ENCODE results near the gene GPRC5B. TPM values are rescaled to one million over a fixed set of nuclear protein-coding genes. Genes with fewer than 3 reads are reported as not detected.

Gene GPRC5B
- total RNA-seq, 1 donor = 2.5 TPM

DNA sequence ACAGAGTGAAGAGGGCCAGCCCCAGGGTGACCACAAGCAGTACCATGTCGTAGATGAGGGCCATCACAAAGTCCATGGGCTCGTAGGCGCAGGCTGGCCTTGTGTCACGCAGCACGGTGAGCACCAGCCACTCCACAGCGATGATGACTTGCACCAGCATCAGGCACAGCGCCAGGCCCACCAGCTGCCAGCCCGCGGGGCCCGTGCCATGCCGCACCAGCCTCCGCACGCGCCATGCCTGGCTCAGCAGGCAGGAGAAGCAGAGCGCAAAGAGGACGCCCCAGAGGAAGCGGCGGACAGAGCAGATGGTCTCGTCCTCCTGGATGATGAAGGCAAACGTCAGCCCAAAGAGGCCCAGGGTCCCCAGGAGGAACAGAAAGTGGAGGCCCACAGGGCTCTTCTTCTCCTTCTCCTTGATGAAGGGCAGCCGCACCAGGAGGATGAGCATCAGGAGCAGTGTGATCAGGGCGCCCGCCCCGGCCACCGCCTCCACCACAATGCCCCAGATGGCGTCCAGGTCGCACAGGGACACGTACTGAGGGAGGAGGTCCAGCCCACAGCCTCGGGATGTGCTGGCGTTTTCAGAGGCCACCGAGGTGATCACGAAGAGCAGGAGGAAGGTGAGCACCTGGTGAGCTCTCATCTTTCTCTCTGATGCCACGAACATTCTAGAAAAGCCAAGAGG lies 12.3 kb downstream of the GPRC5B start:
- H3K4me3 ChIP-seq (ENCODE audit: insufficient read depth, low read length) = no peak overlapping the region
- no peaks in the 10 kb centered on the region for H4K20me1 ChIP-seq (ENCODE audit: insufficient read depth, low read length)
- DNase-seq (ENCODE audit: insufficient read length, low spot score, missing footprints) = no peak
- TF ChIP-seq, protein P1, sequence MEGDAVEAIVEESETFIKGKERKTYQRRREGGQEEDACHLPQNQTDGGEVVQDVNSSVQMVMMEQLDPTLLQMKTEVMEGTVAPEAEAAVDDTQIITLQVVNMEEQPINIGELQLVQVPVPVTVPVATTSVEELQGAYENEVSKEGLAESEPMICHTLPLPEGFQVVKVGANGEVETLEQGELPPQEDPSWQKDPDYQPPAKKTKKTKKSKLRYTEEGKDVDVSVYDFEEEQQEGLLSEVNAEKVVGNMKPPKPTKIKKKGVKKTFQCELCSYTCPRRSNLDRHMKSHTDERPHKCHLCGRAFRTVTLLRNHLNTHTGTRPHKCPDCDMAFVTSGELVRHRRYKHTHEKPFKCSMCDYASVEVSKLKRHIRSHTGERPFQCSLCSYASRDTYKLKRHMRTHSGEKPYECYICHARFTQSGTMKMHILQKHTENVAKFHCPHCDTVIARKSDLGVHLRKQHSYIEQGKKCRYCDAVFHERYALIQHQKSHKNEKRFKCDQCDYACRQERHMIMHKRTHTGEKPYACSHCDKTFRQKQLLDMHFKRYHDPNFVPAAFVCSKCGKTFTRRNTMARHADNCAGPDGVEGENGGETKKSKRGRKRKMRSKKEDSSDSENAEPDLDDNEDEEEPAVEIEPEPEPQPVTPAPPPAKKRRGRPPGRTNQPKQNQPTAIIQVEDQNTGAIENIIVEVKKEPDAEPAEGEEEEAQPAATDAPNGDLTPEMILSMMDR (IDR thresholded peaks at IDR 0.05; ENCODE audit: extremely low read depth, low read depth, low read length) = no peak
- H3K9me3 ChIP-seq (ENCODE audit: low read depth, low read length) = no peaks in the 10 kb centered on the region
- H3K79me2 ChIP-seq (ENCODE audit: insufficient read depth, low read length) = no peaks in the 10 kb centered on the region
- H3K4me2 ChIP-seq (ENCODE audit: insufficient read depth, low read length) = no peak overlapping the region
- H3K27me3 ChIP-seq (ENCODE audit: insufficient read depth, low read length) = no peaks in the 10 kb centered on the region
- no peak overlapping the region for H3K27ac ChIP-seq (ENCODE audit: low read depth, low read length)
- no peaks in the 10 kb centered on the region for H3K36me3 ChIP-seq (ENCODE audit: insufficient read depth, low read length)
- H2AFZ ChIP-seq (ENCODE audit: low read length) = no peak overlapping the region
- H3K4me1 ChIP-seq (ENCODE audit: insufficient read depth, low read length) = no peaks in the 10 kb centered on the region

DNA sequence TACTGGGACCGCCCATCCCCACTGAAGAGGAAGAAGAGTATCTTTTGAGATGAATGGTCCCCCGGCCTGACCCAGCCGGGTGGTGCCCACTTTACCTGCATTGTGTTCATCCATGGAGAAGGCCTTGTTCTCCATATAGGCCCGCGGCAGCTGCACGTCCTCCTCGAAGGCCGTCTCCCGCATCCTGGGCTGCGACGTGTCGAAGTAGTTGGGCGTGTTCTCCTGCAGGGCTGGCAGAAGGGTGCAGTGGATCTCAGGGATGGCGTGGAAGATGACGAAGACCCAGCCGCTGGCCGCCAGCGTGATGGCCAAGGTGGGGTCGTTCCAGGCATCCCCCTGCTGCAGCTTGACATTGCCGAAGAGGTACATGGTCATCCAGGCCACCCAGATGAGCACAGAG lies 12.9 kb downstream of the GPRC5B start:
- H3K36me3 ChIP-seq (ENCODE audit: insufficient read depth, low read length) = no peaks in the 10 kb centered on the region
- no peaks in the 10 kb centered on the region for H3K79me2 ChIP-seq (ENCODE audit: insufficient read depth, low read length)
- no peak overlapping the region for H2AFZ ChIP-seq (ENCODE audit: low read length)
- H3K4me2 ChIP-seq (ENCODE audit: insufficient read depth, low read length) = no peak overlapping the region
- no peaks in the 10 kb centered on the region for H4K20me1 ChIP-seq (ENCODE audit: insufficient read depth, low read length)
- H3K9me3 ChIP-seq (ENCODE audit: low read depth, low read length) = no peaks in the 10 kb centered on the region
- DNase-seq (ENCODE audit: insufficient read length, low spot score, missing footprints) = no peak
- TF ChIP-seq, protein P1 (IDR thresholded peaks at IDR 0.05; ENCODE audit: extremely low read depth, low read depth, low read length) = no peak
- H3K27ac ChIP-seq (ENCODE audit: low read depth, low read length) = no peak overlapping the region
- H3K4me3 ChIP-seq (ENCODE audit: insufficient read depth, low read length) = no peak overlapping the region
- H3K27me3 ChIP-seq (ENCODE audit: insufficient read depth, low read length) = no peaks in the 10 kb centered on the region
- H3K4me1 ChIP-seq (ENCODE audit: insufficient read depth, low read length) = no peaks in the 10 kb centered on the region

DNA sequence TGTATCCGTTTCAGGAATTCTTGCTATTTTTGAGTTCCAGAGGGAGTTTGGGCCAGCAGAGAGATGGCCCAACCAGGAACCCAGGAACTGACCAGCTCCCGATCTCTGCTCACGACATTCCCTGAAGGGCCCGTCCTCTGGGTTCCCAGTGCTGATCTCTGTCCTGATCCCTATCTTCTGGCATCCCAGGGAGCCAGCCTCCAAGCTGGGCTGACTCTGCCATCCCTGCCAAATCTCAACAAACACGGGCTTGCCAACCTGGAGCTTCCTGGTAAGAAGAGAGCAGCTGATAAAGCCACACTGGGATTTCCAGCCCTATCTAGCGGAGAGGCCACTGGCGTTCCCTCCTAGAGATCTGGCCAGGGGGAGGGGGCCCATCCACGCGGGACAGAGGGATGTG lies 16.2 kb downstream of the GPRC5B start:
- H3K36me3 ChIP-seq (ENCODE audit: insufficient read depth, low read length) = no peaks in the 10 kb centered on the region
- no peaks in the 10 kb centered on the region for H3K4me1 ChIP-seq (ENCODE audit: insufficient read depth, low read length)
- H4K20me1 ChIP-seq (ENCODE audit: insufficient read depth, low read length) = no peaks in the 10 kb centered on the region
- no peak overlapping the region for H2AFZ ChIP-seq (ENCODE audit: low read length)
- H3K9me3 ChIP-seq (ENCODE audit: low read depth, low read length) = no peaks in the 10 kb centered on the region
- peak; percentile 83 for DNase-seq (ENCODE audit: insufficient read length, low spot score, missing footprints)
- H3K27ac ChIP-seq (ENCODE audit: low read depth, low read length) = no peak overlapping the region
- TF ChIP-seq, protein P1 (IDR thresholded peaks at IDR 0.05; ENCODE audit: extremely low read depth, low read depth, low read length) = no peak
- H3K4me2 ChIP-seq (ENCODE audit: insufficient read depth, low read length) = no peak overlapping the region
- no peak overlapping the region for H3K4me3 ChIP-seq (ENCODE audit: insufficient read depth, low read length)
- no peaks in the 10 kb centered on the region for H3K79me2 ChIP-seq (ENCODE audit: insufficient read depth, low read length)
- H3K27me3 ChIP-seq (ENCODE audit: insufficient read depth, low read length) = no peaks in the 10 kb centered on the region

GRCh38 chr16:19864566-19864965 lies 20.1 kb downstream of the GPRC5B start:
- H3K36me3 ChIP-seq (ENCODE audit: insufficient read depth, low read length) = no peaks in the 10 kb centered on the region
- H3K4me2 ChIP-seq (ENCODE audit: insufficient read depth, low read length) = no peak overlapping the region
- no peaks in the 10 kb centered on the region for H3K27me3 ChIP-seq (ENCODE audit: insufficient read depth, low read length)
- no peak overlapping the region for H2AFZ ChIP-seq (ENCODE audit: low read length)
- TF ChIP-seq, protein P1 (IDR thresholded peaks at IDR 0.05; ENCODE audit: extremely low read depth, low read depth, low read length) = no peak
- no peak overlapping the region for H3K27ac ChIP-seq (ENCODE audit: low read depth, low read length)
- DNase-seq (ENCODE audit: insufficient read length, low spot score, missing footprints) = no peak
- H3K79me2 ChIP-seq (ENCODE audit: insufficient read depth, low read length) = no peaks in the 10 kb centered on the region
- H3K9me3 ChIP-seq (ENCODE audit: low read depth, low read length) = no peaks in the 10 kb centered on the region
- H3K4me3 ChIP-seq (ENCODE audit: insufficient read depth, low read length) = no peak overlapping the region
- no peaks in the 10 kb centered on the region for H4K20me1 ChIP-seq (ENCODE audit: insufficient read depth, low read length)
- H3K4me1 ChIP-seq (ENCODE audit: insufficient read depth, low read length) = peaks cover 7% of the 10 kb centered on the region

Data from osteoblast (primary cell).